SKM-1 (cell line): ENCODE data around the gene RBM19.

Experiments
- DNase-seq: peaks from one replicate; lab custom pipeline; 2025; ENCODE audit not compliant: unreplicated experiment; lab: John Stamatoyannopoulos, UW

RBM19 gene

GRCh38 chr12:113932381-113933196 lies 33.5 kb downstream of the RBM19 start:
- no peak for DNase-seq

GRCh38 chr12:113931517-113931916 lies 34.6 kb downstream of the RBM19 start:
- no peak for DNase-seq

DNA sequence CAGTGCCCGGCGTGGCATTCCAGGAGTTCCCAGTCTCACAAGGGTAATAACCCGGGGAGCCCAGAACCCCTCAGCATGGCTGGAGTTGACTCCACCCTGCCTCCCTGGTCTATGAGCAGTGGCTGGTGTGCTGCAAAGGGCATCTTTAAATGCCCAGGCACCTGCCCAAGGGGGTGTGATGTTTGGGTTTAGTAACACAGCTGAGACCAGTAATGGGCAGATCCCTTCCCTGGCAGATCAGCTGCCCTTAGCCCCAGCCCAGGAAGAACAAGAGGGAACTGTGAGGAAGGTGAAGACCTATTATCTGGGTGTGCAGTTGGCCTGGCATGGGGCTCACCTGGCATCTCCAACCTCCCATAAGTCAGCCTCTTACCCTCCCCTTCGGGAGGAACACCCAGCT lies 35.9 kb downstream of the RBM19 start:
- DNase-seq: no peak

DNA sequence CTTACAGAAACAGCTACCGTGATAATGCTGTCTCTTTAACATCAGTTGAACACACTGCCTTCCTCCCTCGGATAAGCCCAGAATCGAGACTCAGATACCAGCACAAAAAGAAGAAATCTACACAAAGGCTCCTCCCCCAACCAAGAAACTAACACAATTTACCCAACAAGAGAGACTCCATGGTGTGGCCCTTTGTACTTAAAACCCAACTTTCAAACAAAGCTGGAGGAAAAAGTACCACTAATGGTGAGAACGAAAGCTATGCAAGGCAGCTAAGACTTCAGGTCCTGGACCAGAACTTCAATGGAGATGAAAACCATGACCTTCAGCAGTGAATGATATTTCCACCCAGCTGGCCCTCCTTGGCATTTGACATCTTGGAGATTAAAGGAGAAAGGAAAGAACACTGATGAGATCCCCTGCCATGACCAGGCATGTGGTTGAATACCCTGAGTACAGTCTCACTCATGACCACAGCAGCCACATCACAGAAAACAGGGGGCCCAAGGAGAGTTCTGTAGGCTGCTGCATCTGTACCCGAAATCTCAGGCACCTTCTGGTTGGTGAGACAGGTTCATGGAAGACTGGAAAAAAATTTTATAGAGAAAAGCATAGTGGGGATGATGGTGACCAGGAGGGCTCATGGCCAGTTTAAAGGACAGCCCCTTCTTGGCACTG lies 36.7 kb downstream of the RBM19 start:
- DNase-seq: no peak

DNA sequence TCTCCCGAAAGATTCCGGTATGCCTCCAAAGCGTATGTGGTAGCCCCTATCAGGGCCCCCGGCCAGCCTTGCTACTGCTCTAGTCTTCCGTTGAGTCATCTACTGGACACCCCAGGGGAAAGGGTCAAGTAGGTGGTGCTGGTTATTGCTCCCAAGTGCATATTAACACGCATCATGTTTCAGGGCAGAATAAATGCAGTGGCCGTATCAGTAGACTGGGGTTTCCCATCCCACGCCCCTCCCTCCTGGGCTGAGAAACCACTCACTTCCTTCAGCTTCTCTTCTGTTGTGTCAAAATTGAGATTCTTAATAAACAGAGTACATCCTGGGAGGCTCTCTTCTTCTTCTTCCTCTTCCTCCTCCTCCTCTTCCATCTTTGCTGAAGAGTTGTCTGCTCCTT lies 39.3 kb downstream of the RBM19 start:
- DNase-seq: no peak

- no peak for DNase-seq
These were observed 41.8 kb downstream of the RBM19 start for GRCh38 chr12:113924341-113924740.

DNA sequence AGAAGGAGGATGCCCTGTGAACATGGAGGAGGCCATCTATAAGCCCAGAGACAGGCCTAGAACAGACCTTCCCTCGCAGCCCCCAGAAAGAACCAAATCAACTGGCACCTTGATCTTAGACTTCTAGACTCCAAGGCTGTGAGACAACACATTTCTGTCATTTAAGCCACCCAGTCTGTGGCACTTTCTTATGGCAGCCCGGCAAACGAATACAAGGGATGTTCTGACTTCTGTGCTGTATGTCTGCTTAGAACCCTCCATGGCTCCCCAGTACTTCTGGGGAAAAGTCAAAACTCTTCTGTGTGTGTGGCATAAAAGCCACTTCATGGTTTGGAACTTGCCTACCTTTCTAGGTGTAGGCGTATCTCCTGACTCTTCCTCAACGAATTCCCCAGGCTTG lies 42.9 kb downstream of the RBM19 start:
- DNase-seq: no peak

DNA sequence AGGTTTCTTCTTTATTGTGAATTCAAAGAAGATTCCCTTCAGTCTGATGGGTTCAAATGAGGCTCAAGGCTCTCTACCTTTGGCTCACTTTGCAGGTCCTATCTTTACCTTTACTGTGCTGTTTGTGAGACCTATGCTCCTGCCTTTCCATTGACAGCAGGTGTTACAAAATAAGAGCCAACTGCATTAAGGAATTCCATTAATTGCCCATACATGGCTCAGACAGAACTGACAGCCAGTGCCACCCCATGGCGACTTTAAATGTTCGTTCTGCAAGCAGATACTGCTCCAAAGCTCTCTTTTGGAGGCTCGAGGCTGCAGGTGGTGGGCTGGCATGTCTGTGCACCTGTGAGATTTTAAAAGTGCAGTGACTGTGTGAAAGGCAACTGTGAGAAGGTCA lies 44.7 kb downstream of the RBM19 start:
- DNase-seq: no peak

- DNase-seq: no peak
These were observed 46.3 kb downstream of the RBM19 start for GRCh38 chr12:113919791-113920190.

DNA sequence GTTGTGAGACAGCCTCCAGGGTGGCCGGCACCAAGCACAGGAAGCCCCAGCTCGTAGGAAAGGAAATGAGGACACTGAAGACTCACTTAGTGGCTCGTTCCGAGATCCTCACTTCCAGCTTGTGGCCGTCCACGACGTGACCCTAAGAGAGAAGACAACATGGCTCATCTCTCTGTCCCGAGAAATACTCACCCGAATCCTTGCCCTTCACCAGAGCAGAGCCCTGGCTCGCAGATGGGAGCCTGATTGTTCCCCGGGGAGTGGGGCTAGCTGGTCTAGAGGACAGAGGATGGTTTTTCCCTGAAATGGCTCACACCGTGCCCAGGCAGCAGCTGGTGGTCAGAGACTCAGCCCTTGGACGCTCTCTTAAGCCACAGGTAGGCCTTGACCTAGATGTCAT lies 47.8 kb downstream of the RBM19 start:
- DNase-seq: no peak

DNA sequence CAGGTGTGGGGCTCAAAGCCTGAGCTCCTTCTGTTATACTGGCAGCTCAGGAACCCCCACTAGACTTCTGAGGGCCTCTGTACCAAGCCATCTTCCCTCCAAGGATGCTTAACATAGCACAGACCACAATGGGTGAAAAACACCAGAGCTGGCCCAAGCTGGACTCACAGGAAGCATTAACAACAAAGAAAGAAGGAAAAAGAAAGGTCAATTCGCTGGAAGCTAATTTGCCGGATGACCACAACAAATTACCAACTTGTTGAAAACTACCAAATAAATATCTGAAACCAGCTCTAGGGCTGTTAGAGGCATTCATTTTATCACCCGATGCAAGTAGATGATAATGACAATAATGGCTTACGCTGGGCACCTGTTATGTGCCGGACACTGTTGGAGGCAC lies 48.7 kb downstream of the RBM19 start:
- no peak for DNase-seq

- DNase-seq: no peak
These were observed 51.3 kb downstream of the RBM19 start for GRCh38 chr12:113914806-113915205.

DNA sequence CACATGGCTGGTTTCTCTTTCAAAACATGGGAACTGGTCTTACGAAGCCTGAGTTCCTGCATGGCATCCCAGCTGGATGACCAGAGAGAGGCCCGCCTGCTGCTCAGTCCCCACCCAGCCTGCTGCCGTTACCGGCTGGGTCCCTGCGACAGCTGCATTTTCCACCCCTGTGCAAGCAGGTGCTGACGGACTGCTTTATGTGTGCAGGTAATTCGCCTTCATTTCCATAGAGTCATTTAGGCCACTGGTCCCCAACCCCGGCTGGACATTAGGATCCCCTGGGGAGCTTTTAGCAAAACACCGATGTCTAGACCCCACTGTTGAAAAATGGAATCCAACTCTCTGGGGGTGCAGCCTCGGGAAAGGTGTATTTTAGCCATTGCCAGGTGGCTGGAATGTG lies 51.9 kb downstream of the RBM19 start:
- no peak for DNase-seq

GRCh38 chr12:113912760-113913329 lies 53.3 kb downstream of the RBM19 start:
- peak; percentile 1 for DNase-seq

DNA sequence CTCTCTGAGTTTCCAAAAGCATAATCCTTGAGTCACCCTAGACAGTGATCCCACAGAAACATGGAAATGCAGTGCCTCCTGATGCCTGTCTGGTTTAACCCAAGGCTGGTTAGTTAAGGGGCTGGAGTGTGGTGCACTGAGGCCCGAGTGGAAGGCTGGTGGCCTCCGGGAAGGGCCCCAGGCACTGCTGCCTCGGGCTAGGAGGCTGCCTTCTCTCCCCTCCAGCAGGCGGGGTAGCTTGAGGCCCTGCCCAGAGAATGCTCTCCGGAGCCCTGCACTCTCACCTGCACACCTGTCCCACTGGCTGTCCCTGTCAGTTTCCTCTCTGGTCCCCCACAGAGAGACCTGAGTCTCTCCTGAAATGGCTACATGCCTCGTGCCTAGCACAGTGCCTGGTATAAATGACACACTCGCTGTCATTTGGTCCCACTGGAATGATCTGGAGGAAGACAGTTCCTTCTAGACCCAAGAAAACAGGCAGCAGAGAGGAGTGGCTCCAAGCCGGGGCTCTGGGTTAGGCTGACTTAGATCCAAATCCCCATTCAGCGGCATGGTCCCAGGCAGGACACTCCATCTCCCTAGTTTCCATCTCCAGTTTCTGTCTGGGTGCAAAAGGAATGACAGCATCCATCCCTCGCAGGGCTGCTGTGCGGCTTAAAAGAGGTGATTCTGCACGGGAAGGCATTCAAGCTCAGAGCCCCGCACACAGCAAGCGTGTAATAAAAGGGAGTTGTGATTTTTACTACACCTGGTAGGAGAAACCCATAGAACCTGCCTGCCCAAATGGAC lies 54.0 kb downstream of the RBM19 start:
- no peak for DNase-seq

DNA sequence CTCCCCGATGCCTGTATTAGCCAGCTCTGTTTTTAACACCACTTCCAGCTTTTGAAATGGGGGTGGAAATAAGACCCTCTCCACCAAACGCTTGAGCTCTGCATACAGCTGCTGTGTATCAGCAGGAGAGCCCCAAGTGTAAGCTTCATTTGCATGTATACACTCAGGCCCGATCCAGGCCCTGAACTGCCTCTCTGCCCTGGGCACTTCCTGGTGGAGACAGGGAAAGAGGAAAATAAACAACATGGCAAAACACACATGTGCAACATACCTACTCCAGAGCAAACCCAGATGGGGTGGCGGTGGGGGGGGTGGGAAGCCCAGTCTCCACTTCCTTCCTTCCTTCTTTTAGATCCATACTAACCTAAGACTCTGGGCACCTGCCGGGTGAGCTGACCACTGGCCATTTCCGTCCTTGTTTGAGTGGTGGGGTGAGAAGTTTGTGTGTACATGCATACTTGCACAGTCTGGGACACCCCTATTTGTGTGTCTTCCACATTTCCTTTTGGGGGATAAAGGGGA lies 55.3 kb downstream of the RBM19 start:
- no peak for DNase-seq

DNA sequence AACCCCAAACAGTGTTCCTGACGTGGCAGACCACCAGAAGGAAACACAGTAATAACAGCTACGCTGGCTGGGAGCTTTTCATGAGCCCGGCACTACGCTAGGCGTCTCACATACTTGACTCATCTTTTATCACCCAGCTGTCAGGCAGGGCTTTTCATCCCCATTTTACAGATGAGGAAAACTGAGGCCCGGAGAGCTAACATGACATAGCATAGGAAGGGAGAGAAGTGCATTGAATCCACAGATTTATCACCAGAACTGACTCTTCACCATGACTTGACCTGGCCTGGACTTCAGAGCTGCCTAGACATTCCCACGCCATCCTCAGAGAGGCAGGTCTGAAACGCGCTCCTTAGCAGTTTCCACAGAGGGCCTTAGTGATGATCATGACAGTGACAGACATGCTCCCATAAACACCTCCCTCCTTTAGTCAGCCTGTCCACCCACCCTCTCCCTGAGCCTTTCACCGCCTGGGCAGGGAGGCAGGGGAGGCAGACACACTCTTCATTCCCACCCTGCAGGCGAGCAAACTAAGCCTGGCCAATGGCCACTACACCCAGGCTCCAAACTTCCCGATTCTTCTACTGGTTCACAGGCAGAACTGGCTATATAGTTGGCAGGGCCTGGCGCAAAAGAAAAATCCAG lies 56.2 kb downstream of the RBM19 start:
- DNase-seq: no peak

GRCh38 chr12:113908584-113909100 lies 57.5 kb downstream of the RBM19 start:
- no peak for DNase-seq

DNA sequence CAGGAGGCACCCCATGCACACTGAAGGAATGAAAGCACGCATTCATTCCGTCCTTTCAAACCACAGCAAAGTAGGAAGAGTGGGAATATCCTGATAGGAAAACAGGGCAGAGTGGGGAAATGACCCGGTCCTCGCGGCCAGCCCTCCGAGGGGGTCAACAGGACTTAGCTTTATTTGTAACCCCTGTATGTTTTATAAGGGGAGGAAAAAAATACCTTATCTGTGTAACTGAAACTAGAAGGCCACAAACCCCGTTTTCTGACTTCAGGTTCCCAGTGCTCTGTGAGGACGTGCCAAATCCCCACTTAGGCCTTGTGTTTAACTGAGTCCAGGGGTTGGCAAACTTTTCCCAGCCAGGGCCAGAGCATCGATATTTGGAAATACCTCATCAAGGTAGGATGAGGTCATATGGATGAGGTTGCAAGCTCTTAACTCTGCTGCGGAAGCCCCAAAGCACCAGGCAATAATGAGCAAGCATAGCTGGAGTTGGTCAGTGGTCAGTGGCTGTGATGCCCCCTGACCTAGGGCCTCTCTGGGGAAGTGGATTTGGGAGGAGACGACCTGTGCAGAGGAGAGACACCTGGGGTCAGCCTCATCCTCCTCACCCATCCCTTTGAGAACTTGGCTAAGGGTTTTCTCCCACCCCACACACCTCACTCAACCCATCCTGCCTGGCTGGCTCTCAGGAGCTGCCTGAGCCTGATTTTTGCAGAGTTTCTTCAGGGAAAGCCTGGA lies 58.5 kb downstream of the RBM19 start:
- DNase-seq: no peak
